Measurements from ENCODE around the gene TMEM151B.

The TMEM151B gene

GRCh38 chr6:44233567-44234100, 36.6 kb upstream of the TMEM151B start:
- no peak for DNase-seq

DNA sequence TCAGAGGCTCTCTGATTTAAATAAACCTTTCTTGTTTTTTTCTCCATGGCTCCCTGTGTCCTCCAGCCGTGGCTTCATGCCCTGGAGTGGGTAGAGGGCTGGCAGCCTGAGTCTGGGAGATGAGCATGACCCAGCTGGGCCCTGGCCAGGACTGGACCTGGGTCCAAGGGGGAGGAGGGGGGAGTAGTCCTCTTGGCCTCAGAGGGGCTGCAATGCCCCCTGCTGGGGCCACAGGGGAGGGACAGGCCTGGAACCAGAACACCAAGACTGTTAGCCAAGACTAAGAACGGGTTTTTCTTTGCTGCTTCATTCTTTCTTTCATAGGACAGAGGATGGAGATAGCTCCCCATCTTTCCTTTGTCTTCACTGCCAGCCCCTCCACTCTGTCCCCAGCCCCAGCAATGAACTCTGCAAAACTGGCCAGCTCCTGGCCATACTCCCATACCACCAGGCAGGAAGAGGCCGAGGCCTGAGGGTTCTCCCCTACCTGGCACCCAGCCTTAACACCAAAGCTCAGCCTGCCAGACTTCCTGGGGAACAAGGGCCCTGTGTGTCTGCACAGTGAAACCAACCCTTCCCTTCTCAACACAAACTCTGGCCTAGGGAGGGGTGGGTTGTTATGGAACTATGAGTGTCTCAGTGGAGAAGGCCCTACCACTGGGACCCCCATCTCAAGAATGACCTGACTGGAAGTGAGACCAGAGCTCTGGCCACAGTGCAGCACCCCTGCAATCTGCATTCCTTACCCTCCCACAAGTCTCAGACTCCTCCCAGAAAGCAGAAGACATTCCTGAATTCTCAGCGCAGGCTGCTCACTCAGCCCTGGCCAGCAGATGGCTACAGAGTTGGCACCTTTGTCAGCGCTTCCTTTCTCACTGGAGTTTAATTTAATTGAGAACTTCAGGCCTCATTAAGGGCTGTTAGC, 35.9 kb upstream of the TMEM151B start:
- DNase-seq = no peak

GRCh38 chr6:44235269-44235668, 35.0 kb upstream of the TMEM151B start:
- no peak for DNase-seq

GRCh38 chr6:44235891-44236516, 34.2 kb upstream of the TMEM151B start:
- no peak for DNase-seq

DNA sequence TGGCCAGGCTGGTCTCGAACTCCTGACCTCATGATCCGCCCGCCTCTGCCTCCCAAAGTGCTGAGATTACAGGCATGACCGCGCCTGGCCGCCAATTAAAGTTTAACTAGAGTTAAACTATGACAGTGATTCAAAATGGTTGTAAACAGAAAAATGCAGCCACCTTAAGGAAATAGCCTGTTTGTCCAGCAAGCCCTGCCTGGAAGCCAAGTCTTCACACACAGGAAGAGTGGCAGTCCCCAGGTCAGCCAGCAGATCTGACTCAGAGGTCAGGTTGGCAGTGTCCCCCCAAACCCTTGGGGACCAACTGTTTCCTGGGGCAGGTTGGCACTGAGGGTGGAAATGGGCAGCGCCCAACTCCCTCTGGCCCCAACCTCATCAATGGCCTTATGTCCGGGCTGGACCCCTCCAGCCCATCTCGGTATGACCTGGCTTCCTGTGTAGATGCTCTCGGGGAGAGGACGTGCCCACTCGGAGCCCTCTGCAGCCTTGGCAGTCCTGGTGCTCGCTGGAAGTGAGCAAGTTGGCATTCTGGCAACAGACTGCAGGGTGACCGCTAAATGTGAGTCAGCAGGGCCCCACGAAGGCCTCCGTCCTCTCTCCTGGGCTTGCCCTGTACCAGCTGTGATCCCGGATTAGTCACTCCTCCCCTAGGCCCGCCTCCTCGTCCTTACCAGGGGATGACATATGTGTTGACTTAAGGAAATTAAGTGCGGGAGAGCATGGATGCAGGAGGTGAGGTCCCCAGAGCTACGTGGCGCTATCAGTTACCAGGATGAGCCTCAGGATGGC, 33.0 kb upstream of the TMEM151B start:
- peak; percentile 72 for DNase-seq

DNA sequence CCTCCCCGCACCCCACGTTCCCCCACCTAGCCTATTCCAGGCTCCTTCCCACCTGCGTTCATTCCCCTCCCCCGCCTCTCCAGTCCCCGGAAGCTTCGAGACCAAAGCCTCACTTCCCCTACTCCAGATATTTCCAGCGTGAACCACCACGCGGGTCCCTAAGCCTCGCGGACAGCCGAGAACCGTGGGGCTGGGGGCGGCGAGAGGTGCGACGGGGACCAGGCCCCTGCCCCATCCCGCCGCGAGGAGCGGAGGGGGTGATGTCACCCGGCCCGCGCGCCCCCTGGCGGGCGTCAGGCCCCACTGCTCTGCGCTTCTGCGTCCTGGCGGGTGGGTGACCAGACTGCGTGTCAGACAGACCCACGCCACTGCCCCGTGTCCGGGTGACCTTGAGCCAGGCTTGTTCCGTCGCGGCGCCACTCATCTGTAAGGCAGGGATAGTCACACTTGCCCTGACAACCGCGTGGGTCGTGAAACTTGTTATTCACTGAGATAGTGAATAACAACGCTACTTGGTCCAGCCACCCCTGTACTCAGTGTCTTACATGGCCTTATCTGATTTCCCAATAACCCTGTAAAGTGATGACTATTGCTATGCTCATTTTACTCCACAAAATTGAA, 32.3 kb upstream of the TMEM151B start:
- DNase-seq = peak; percentile 56

DNA sequence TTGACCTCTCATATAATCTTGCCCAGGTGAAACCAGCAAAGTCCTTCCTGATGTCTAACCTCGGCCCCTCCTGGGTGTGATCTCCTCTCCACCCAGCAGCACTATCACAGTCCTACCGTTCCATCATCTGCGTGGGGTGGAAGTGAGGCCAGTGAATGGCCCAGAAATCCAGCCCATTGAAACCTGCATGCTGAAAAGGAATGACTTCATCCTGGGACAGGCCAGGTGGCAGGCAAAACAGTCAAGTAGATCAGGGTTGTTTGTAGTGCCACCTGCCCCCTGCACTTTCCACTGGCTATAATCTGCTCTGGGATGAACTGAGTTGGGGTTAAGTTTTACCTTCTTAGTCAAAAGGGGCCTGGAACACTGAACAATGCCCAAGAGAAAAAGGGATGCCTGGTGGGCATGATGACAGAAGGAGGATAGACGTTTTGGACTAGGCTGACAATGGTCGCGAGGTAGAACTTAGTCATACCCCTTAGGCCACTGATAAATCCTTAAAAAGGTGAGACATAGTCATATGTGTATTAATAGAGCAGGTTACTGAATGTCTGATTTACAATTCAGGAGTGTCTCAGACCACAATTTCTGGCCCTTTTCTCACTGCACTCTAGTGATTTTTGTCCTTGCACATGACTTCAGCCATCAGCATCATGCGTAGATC, 31.4 kb upstream of the TMEM151B start:
- no peak for DNase-seq

DNA sequence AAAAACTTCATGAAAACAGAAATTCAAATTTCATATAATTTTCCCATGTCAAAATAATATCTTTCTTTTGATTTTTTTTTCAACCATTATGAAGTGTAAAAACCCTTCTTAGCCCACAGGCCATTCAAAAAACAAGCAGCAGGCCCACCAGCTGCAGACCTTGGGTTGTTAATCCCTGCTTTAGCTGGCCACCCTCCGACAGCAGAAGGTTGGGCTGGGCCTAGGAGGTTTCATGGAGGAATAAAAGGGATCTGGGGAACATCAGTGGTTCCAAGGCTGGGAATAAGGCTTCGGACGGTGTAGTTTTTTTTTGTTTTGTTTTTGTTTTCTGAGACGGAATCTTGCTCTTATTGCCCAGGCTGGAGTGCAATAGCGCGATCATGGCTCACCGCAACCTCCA, 26.9 kb upstream of the TMEM151B start:
- no peak for DNase-seq

- DNase-seq = no peak
Observed at GRCh38 chr6:44245391-44245911, 24.8 kb upstream of the TMEM151B start.

GRCh38 chr6:44245912-44246662, 24.2 kb upstream of the TMEM151B start:
- peak; percentile 84 for DNase-seq

DNA sequence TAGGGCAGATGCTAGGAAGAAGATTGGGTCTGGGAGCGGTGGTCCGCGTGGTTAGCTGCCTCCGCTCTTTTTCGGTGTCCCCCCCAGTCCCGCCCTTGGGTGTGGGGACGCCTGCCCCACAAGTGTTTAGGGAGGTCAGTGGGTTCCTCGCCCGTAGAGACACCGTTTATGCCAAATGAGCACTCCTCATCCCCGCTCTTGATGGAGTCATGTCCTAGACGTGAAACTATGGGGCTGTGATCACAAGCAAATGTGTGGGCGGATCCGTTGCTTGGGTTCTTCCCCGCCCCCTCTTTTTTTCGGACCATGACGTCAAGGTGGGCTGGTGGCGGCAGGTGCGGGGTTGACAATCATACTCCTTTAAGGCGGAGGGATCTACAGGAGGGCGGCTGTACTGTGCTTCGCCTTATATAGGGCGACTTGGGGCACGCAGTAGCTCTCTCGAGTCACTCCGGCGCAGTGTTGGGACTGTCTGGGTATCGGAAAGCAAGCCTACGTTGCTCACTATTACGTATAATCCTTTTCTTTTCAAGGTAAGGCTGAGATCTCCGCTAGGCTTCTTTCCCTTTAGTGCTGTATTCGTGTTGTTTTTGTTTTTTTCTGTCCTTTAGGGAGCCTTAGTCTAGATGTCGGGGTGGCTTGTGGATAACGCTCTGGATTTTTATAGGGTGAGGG, 23.4 kb upstream of the TMEM151B start, which contains the start of gene HSP90AB1:
HSP90AB1 (plus strand) TSS at position 439 of the 675 bp plus-strand sequence. CDS start 1,529 bp downstream, outside the sequence.
- peak; percentile 97 for DNase-seq

DNA sequence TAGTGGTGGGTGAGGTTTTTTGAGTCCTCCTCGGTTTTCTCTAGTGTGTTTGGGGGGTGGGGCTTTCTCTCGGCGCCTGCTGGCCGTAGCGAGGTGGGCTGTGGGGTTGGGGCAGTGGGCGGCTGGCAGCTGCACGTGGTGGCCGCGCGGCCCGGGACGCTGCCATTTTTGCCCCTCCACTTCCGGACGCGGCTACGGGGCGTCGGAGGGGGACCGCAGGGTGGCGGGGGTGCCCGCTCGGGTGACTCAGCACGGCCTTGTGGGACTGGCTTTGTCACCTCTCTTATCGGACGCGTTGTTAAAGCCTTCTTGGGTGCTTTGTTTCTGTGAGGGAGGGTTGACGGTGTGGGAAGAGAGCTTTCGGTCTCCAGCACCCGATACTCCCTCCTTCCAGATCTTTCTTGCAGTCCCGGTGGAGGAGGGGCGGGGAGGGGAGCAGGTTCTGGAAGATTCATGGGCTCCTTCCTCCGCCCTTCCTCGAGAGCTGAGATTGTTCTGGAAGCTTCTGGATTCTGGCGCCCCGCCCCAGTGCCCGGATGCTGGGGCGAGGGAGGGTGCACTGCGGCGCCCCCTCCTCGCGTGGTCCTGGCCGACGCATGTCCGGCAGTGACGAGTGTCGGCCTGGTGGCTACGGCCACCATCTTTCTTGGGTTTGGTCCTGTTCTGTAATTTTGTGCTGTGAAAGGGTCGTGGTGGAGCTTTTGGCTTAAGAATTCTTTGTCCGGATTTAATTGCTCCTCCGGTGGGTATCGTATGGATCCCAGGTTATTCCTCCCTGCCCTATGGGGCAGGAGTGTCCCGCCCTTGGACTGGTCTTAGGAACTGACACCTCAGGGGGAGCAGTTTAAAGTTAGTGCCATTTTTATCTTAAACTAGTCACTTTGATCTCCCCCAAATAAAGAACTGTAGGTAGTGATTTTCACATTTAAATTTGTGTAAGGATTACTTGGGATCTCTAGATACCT, 22.6 kb upstream of the TMEM151B start:
- DNase-seq = peak; percentile 26

DNA sequence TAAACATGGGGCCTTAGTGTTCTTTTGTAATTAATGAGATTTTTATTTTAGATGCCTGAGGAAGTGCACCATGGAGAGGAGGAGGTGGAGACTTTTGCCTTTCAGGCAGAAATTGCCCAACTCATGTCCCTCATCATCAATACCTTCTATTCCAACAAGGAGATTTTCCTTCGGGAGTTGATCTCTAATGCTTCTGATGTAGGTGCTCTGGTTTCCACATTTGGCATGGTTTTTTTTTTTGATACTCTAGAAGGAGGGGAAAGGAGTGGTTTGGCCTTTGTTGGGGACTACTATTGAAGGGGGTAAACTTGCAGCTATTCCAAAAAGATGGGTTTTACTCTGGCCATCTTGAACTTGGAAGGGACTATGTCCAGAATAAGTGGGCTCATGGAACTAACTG, 21.7 kb upstream of the TMEM151B start:
- no peak for DNase-seq

DNA sequence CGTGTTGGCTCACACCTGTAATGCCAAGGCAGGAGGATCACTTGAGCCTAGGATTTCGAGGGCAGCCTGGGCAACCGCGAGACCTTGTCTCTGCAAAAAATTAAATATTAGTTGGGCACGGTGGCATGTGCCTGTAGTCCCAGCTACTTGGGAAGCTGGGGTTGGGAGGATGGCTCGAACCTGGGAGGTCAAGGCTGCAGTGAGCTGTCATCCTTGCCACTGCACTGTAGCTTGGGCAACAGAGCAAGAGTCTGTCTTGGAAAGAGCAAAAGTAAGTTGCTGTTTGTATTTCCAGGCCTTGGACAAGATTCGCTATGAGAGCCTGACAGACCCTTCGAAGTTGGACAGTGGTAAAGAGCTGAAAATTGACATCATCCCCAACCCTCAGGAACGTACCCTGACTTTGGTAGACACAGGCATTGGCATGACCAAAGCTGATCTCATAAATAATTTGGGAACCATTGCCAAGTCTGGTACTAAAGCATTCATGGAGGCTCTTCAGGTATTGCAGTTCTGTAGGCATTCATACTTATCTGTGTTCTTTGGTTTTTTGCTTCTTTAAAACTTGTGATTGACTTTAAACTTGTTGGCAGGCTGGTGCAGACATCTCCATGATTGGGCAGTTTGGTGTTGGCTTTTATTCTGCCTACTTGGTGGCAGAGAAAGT, 21.0 kb upstream of the TMEM151B start:
- DNase-seq = no peak

DNA sequence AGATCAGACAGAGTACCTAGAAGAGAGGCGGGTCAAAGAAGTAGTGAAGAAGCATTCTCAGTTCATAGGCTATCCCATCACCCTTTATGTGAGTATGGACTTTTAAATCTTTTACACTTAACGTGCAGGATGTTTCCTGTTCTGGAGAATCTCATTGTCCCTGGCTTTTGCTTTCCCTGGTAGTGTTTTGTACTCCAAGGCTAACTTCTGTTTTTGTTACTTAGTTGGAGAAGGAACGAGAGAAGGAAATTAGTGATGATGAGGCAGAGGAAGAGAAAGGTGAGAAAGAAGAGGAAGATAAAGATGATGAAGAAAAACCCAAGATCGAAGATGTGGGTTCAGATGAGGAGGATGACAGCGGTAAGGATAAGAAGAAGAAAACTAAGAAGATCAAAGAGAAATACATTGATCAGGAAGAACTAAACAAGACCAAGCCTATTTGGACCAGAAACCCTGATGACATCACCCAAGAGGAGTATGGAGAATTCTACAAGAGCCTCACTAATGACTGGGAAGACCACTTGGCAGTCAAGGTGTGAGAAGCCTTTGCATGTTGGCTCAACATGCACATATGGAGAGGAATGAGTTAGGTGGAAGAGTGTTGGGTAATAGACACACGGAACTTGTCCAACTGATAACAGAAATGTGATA, 20.1 kb upstream of the TMEM151B start:
- no peak for DNase-seq

DNA sequence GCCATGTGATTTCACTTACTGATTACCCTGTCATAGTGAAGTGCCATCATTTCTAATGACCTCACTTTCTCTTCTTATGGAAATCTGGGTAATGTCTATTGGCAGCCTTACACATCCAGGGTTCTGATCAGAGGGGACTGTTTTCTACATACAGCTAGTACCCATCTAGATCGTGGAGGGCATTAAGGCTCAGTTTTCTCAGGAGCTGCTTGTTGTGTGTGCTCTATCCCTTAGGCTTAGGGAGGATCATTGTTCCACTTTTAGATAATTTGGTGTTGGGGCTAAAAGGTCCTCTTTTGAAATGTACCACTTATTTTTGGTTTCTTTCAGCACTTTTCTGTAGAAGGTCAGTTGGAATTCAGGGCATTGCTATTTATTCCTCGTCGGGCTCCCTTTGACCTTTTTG, 19.5 kb upstream of the TMEM151B start:
- no peak for DNase-seq

DNA sequence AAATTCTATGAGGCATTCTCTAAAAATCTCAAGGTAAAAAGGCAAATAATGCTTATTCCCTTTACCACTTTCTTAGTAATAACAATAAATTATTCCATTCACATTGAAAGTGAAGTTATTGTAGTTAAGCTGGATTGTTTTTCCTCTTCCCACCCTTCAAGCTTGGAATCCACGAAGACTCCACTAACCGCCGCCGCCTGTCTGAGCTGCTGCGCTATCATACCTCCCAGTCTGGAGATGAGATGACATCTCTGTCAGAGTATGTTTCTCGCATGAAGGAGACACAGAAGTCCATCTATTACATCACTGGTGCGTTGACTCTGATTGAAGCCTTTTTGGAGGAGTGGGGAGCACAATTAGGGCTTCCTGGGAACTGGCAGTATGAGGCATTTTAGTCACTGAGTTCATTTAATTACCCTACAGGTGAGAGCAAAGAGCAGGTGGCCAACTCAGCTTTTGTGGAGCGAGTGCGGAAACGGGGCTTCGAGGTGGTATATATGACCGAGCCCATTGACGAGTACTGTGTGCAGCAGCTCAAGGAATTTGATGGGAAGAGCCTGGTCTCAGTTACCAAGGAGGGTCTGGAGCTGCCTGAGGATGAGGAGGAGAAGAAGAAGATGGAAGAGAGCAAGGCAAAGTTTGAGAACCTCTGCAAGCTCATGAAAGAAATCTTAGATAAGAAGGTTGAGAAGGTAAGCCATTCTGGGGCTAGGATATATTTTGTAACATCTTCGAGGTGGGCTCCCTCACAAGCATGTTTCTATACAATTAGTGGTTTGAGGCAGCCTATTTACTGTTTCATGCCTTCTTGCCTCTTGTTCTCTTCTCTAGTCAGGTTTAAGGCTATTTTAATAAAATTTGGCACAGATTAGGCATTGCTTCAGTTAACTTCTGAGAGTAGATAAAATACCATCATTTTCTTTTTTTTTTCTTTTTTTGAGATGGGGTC, 18.4 kb upstream of the TMEM151B start:
- DNase-seq = no peak
